Spinal cord (tissue), 10 donors: ENCODE measurements around the gene B3GALT6. TPM values are rescaled to one million over a fixed set of nuclear protein-coding genes. Genes with fewer than 3 reads are reported as not detected.
A peak's percentile ranks its signal among the peaks of the same experiment; 100 is the strongest.

Experiments used
- DNase-seq, 6 donors: peaks; one replicate each; pipeline versions ENCODE4 v3.0.0 to v3.0.0-alpha.2; 2013 to 2015; ENCODE audit warnings: low spot score in 6 of 6, low read depth in 4 of 6
- H3K27ac ChIP-seq: one replicate; pipeline ENCODE4 v1.5.1; 2013; ENCODE audit warnings: low read depth, low read length, control low read depth
- H3K27me3 ChIP-seq: one replicate; pipeline ENCODE4 v1.6.1; 2013; ENCODE audit warnings: low read length; ENCODE audit not compliant: control insufficient read depth, insufficient read depth
- H3K36me3 ChIP-seq: one replicate; pipeline ENCODE4 v1.6.1; 2013; ENCODE audit warnings: low read length; ENCODE audit not compliant: control insufficient read depth, insufficient read depth
- H3K4me1 ChIP-seq: one replicate; pipeline ENCODE4 v1.6.1; 2013; ENCODE audit warnings: low read length; ENCODE audit not compliant: control insufficient read depth, insufficient read depth
- H3K4me3 ChIP-seq: one replicate; pipeline ENCODE4 v1.5.1; 2013; ENCODE audit warnings: low read depth, low read length, control low read depth
- H3K9me3 ChIP-seq: one replicate; pipeline ENCODE4 v1.6.1; 2013; ENCODE audit warnings: low read length; ENCODE audit not compliant: control insufficient read depth, insufficient read depth
- WGBS: methylation state at CpG from one replicate; pipeline ENCODE4 v1.1.5; 2013; ENCODE audit warnings: missing lambda C conversion rate; ENCODE audit not compliant: insufficient coverage; 5-methylcytosine and 5-hydroxymethylcytosine counted together
- polyA plus RNA-seq, 2 donors: library from polyadenylated mRNA; unstranded; fragments of 120-200 nt; gene quantifications; one replicate each; pipeline ENCODE4 v1.2.1, GENCODE V29; 2013; ENCODE audit not compliant: insufficient read length in 2 of 2
- total RNA-seq, 2 donors: library from RNA; depleted of rRNA in 1 of 2; stranded (reverse); fragments of 120-200 nt in 1 of 2; fragments of >200 nt in 1 of 2; gene quantifications; one replicate each; pipeline versions ENCODE4 v1.2.3 to v1.2.4, GENCODE V29; 2013 to 2014
- donor health status: healthy.

B3GALT6 gene
- total and polyA plus RNA-seq, 4 donors = 11.5 to 40.1 (median 35.0) TPM

GRCh38 chr1:1273512-1274298, 41.7 kb downstream of the B3GALT6 start, which contains the start of gene UBE2J2:
Gene UBE2J2, minus strand, starts transcription at chr1:1273854. Its CDS starts 5,862 bp downstream, at chr1:1267992.
- H3K4me3 ChIP-seq = peak within 1 kb of the TSS; percentile 78
- no peaks in the 10 kb centered on the region for H3K27me3 ChIP-seq
- under 1% methylated on average over 102 of the region's 105 CpGs for WGBS
- peaks cover 39% of the 10 kb centered on the region for H3K36me3 ChIP-seq
- no peaks in the 10 kb centered on the region for H3K9me3 ChIP-seq
- H3K27ac ChIP-seq = no peak within 1 kb of the TSS
- DNase-seq = peak in 5 of 6 donors; percentile 78 to 97 (median 89)
- peaks cover 44% of the 10 kb centered on the region for H3K4me1 ChIP-seq

DNA sequence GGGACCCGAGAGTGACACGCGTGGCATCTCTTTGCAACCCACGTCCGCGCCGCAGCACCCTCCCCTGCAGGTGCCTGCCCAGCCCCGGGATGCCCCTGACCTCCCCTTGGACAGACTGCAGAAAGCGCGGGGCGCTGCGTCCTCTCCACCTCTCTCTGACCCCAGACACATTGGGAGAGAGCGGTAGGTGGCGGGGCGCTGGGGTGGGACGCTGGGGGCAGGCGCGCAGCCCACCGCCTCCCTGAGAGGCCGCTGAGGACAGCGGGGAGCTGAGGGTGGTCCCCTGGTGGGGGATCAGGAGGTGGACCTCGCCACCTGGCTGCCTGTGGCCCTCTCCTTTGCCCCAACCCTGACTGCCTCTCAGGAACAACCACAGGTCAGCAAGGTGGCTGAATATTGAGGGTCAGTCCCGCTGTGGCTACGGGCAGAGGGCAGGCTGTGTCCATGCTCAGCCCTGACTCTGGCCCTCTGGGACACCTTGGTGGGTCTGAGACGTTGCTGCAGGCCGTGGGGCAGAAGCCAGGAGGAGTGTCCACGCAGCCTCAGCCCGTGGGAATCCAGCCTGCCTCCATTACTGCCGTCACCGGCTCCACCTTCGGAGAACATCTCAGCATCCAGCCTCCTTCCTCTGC, 42.4 kb downstream of the B3GALT6 start:
- peaks cover 44% of the 10 kb centered on the region for H3K4me1 ChIP-seq
- peaks cover 39% of the 10 kb centered on the region for H3K36me3 ChIP-seq
- no peak overlapping the region for H3K27ac ChIP-seq
- peak overlapping the region; percentile 59 for H3K4me3 ChIP-seq
- H3K9me3 ChIP-seq = no peaks in the 10 kb centered on the region
- H3K27me3 ChIP-seq = no peaks in the 10 kb centered on the region
- DNase-seq = no peak
- 7% methylated on average over 26 of the region's 31 CpGs for WGBS

DNA sequence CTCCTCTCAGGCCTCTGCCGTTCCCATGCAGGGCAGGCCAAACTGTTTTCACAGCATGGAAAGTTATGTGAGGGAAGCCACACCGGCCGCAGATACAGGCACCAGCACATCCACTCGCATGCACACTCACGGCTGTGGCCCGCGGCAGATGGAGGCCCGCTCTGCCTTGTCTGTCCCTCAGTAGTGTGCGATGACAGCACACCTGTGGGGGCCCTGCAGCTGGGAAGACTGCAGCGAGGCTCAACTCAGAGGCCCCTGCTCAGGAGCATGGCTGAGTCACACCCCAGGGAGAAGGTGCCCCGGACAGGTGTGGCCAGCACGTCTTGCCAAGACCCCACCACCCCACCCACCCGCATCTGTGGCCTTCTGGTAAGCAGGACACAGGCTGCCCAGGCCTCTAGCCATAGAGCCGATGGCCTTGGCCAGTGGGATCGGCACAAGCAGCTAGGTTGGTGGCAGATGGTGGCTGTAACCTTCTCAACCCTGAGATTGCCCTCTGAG, 42.9 kb downstream of the B3GALT6 start:
- no peak overlapping the region for H3K27ac ChIP-seq

GRCh38 chr1:1275836-1276235, 43.8 kb downstream of the B3GALT6 start:
- peaks cover 37% of the 10 kb centered on the region for H3K4me1 ChIP-seq
- peaks cover 37% of the 10 kb centered on the region for H3K36me3 ChIP-seq
- H3K9me3 ChIP-seq = no peaks in the 10 kb centered on the region
- no peak for DNase-seq
- no peaks in the 10 kb centered on the region for H3K27me3 ChIP-seq
- no peak overlapping the region for H3K4me3 ChIP-seq
- H3K27ac ChIP-seq = no peak overlapping the region
- 88% methylated on average over 9 of the region's 9 CpGs for WGBS

More for the DNA sequence above, 42.9 kb downstream of the B3GALT6 start:
- H3K4me1 ChIP-seq = peaks cover 44% of the 10 kb centered on the region
- no peaks in the 10 kb centered on the region for H3K27me3 ChIP-seq
- 89% methylated on average over 13 of the region's 15 CpGs for WGBS
- H3K4me3 ChIP-seq = peak overlapping the region; percentile 59
- no peak for DNase-seq
- H3K9me3 ChIP-seq = no peaks in the 10 kb centered on the region
- H3K36me3 ChIP-seq = peaks cover 40% of the 10 kb centered on the region

- H3K27ac ChIP-seq = no peak overlapping the region
- no peak for DNase-seq
- H3K9me3 ChIP-seq = no peaks in the 10 kb centered on the region
- WGBS = 96% methylated on average over 10 of the region's 13 CpGs
- peaks cover 30% of the 10 kb centered on the region for H3K36me3 ChIP-seq
- no peaks in the 10 kb centered on the region for H3K27me3 ChIP-seq
- H3K4me1 ChIP-seq = peaks cover 20% of the 10 kb centered on the region
- no peak overlapping the region for H3K4me3 ChIP-seq
Measured at GRCh38 chr1:1278620-1279019, 46.6 kb downstream of the B3GALT6 start.

DNA sequence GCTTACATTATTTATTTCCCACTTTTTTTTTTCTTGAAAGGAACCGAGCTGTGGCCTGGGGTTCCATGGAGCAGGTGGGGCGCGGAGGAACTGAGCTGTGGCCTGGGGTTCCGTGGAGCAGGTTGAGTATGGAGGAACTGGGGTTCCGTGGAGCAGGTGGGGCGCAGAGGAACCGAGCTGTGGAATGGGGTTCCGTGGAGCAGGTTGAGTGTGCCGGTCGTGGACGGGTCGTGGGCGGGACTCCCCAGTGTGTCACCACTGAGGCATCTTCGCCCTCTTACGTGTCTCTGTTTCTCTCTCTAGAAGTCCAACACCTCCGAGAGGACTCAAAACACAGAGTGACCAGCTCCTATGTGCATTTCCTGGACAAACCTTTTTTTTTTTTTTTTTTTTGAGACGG, 47.0 kb downstream of the B3GALT6 start:
- no peaks in the 10 kb centered on the region for H3K9me3 ChIP-seq
- H3K27ac ChIP-seq = no peak overlapping the region
- H3K27me3 ChIP-seq = no peaks in the 10 kb centered on the region
- peaks cover 22% of the 10 kb centered on the region for H3K4me1 ChIP-seq
- WGBS = 95% methylated on average over 12 of the region's 17 CpGs
- H3K4me3 ChIP-seq = no peak overlapping the region
- no peak for DNase-seq
- H3K36me3 ChIP-seq = peaks cover 30% of the 10 kb centered on the region

GRCh38 chr1:1280782-1281481, 48.9 kb downstream of the B3GALT6 start:
- Histone ChIP-seq H3K9me3 (no peaks in the 10 kb centered on the region), H3K27ac (no peak overlapping the region), H3K36me3 (peaks cover 25% of the 10 kb centered on the region), H3K4me1 (peaks cover 7% of the 10 kb centered on the region), H3K4me3 (no peak overlapping the region), H3K27me3 (no peaks in the 10 kb centered on the region)
- 88% methylated on average over 19 of the region's 21 CpGs for WGBS
- no peak for DNase-seq

DNA sequence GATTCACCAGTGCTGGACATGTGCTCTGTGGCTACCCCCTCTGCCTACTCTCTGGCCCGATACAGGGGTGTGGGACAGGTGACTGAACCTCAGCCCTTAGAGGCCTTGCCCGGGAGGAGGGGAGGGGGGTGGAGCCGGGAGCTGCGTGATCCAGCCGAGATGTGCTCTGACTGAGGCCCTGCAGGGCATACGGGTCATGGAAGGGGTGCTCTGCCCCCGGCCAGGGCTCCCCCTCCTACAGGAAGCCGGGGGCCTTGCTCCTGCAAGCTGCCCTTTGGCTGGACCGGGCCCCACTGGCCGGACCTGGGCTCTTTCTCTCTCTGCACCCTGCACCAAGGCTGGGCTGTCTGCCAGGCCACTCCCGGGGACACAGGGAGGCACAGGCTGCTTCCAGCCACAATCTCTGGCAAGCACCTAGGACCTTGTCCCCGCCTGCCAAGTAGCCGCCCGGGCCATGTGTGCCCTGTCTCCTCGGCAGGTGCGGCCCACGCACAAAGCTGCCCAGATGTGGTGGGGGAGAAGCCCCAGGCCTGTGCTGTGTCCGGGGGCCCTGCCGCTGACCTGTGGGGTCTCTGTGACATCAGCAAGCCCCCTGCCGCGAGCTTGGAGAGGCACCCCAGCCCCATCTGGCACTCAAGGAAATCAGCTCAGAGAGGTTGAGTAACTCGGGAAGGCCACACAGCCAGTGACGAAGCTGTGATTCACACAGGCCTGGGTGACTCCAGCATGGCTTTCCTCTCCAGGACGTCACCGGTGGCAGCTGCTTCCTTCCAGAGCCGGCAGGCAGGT, 49.7 kb downstream of the B3GALT6 start:
- Histone ChIP-seq H3K4me3 (no peak overlapping the region), H3K36me3 (peaks cover 25% of the 10 kb centered on the region), H3K27ac (no peak overlapping the region), H3K9me3 (no peaks in the 10 kb centered on the region), H3K27me3 (no peaks in the 10 kb centered on the region), H3K4me1 (peaks cover 7% of the 10 kb centered on the region)
- 61% methylated on average over 25 of the region's 26 CpGs for WGBS
- DNase-seq = no peak

GRCh38 chr1:1282998-1283397, 51.0 kb downstream of the B3GALT6 start:
- Histone ChIP-seq H3K4me3 (no peak overlapping the region), H3K36me3 (peaks cover 31% of the 10 kb centered on the region), H3K27me3 (no peaks in the 10 kb centered on the region), H3K4me1 (peaks cover 7% of the 10 kb centered on the region), H3K9me3 (no peaks in the 10 kb centered on the region), H3K27ac (no peak overlapping the region)
- 89% methylated on average over 11 of the region's 14 CpGs for WGBS
- DNase-seq = no peak
